ENCODE results near the gene KLHL1. TPM values are rescaled to one million over a fixed set of nuclear protein-coding genes. Genes with fewer than 3 reads are reported as not detected.

KLHL1 gene
- polyA plus RNA-seq, 1 of the 3 experiments (the other 2 are of a cell fraction), result not detected

DNA sequence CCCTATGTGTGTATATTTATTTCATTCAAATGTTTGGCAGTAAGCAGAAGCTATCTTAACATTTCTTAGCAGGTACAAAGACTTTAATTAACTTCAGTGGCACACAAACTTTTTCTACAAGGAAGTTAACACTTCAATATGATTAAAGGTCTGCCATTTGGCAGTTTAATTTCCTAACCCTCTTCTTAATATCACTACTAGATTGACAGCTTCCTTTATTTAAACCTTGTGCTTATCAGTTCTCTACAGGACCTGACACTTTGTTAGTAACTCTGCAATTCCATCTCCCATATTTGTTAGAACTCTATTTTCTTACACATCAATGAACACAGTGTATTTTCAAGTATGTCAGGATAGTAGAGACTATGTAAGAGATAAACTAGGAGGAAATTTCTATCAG lies 153.0 kb downstream of the KLHL1 start:
- no peak for TF ChIP-seq TAF1 (IDR thresholded peaks at IDR 0.05; ENCODE audit: borderline replicate concordance, low read depth, low read length)
- TF ChIP-seq, protein P1, sequence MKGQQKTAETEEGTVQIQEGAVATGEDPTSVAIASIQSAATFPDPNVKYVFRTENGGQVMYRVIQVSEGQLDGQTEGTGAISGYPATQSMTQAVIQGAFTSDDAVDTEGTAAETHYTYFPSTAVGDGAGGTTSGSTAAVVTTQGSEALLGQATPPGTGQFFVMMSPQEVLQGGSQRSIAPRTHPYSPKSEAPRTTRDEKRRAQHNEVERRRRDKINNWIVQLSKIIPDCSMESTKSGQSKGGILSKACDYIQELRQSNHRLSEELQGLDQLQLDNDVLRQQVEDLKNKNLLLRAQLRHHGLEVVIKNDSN (IDR thresholded peaks at IDR 0.05; ENCODE audit: borderline replicate concordance, low read depth), result no peak
- no peak for TF ChIP-seq RFX5 (IDR thresholded peaks at IDR 0.05; ENCODE audit: low read length)
- TF ChIP-seq FOXJ3 (CRISPR knock-in tag; IDR thresholded peaks at IDR 0.05), result no peak
- TF ChIP-seq, protein P2, sequence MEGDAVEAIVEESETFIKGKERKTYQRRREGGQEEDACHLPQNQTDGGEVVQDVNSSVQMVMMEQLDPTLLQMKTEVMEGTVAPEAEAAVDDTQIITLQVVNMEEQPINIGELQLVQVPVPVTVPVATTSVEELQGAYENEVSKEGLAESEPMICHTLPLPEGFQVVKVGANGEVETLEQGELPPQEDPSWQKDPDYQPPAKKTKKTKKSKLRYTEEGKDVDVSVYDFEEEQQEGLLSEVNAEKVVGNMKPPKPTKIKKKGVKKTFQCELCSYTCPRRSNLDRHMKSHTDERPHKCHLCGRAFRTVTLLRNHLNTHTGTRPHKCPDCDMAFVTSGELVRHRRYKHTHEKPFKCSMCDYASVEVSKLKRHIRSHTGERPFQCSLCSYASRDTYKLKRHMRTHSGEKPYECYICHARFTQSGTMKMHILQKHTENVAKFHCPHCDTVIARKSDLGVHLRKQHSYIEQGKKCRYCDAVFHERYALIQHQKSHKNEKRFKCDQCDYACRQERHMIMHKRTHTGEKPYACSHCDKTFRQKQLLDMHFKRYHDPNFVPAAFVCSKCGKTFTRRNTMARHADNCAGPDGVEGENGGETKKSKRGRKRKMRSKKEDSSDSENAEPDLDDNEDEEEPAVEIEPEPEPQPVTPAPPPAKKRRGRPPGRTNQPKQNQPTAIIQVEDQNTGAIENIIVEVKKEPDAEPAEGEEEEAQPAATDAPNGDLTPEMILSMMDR (IDR thresholded peaks at IDR 0.05), result no peak
- no peak for TF ChIP-seq TCF12 (IDR thresholded peaks at IDR 0.05)
- no peak for TF ChIP-seq RXRA (IDR thresholded peaks at IDR 0.05; ENCODE audit: borderline replicate concordance, low read depth)
- TF ChIP-seq, protein P3, sequence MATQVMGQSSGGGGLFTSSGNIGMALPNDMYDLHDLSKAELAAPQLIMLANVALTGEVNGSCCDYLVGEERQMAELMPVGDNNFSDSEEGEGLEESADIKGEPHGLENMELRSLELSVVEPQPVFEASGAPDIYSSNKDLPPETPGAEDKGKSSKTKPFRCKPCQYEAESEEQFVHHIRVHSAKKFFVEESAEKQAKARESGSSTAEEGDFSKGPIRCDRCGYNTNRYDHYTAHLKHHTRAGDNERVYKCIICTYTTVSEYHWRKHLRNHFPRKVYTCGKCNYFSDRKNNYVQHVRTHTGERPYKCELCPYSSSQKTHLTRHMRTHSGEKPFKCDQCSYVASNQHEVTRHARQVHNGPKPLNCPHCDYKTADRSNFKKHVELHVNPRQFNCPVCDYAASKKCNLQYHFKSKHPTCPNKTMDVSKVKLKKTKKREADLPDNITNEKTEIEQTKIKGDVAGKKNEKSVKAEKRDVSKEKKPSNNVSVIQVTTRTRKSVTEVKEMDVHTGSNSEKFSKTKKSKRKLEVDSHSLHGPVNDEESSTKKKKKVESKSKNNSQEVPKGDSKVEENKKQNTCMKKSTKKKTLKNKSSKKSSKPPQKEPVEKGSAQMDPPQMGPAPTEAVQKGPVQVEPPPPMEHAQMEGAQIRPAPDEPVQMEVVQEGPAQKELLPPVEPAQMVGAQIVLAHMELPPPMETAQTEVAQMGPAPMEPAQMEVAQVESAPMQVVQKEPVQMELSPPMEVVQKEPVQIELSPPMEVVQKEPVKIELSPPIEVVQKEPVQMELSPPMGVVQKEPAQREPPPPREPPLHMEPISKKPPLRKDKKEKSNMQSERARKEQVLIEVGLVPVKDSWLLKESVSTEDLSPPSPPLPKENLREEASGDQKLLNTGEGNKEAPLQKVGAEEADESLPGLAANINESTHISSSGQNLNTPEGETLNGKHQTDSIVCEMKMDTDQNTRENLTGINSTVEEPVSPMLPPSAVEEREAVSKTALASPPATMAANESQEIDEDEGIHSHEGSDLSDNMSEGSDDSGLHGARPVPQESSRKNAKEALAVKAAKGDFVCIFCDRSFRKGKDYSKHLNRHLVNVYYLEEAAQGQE (IDR thresholded peaks at IDR 0.05; ENCODE audit: low read depth, low read length), result no peak
- no peak for TF ChIP-seq TEAD4 (IDR thresholded peaks at IDR 0.05; ENCODE audit: borderline replicate concordance, insufficient read depth)
- no peak for TF ChIP-seq YY1 (IDR thresholded peaks at IDR 0.05; ENCODE audit: low read depth)
- TF ChIP-seq, protein P4, sequence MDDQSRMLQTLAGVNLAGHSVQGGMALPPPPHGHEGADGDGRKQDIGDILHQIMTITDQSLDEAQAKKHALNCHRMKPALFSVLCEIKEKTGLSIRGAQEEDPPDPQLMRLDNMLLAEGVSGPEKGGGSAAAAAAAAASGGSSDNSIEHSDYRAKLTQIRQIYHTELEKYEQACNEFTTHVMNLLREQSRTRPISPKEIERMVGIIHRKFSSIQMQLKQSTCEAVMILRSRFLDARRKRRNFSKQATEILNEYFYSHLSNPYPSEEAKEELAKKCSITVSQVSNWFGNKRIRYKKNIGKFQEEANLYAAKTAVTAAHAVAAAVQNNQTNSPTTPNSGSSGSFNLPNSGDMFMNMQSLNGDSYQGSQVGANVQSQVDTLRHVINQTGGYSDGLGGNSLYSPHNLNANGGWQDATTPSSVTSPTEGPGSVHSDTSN (IDR thresholded peaks at IDR 0.05), result no peak
- no peak for TF ChIP-seq CHD2 (IDR thresholded peaks at IDR 0.05; ENCODE audit: low read length, partially characterized antibody)
- no peak for TF ChIP-seq SMC3 (IDR thresholded peaks at IDR 0.05; ENCODE audit: low read depth, low read length)
- TF ChIP-seq GATA2 (CRISPR knock-in tag; IDR thresholded peaks at IDR 0.05), result no peak
- DNase-seq, result no peak
- CTCF ChIA-PET, result interaction anchor here (0.7 to 0.8 kb wide), 2 partner anchors 9 to 20 kb away, joined by 3 read pairs; no protein-coding TSS in a partner anchor

More for the DNA sequence above, 153.0 kb downstream of the KLHL1 start:
- POLR2A ChIA-PET, result no interaction called here
- H2AFZ ChIP-seq (ENCODE audit: low read depth), result no peak overlapping the region
- no peaks in the 10 kb centered on the region for H3K79me2 ChIP-seq (ENCODE audit: insufficient read depth)
- H3K4me2 ChIP-seq, result no peak overlapping the region
- no peak overlapping the region for H3K4me3 ChIP-seq (ENCODE audit: low read depth in 2 of 2, low read length in 1 of 2)
- H3F3A ChIP-seq (replicated peaks; ENCODE audit: insufficient read depth), result no peaks in the 10 kb centered on the region
- no peaks in the 10 kb centered on the region; a peak in 1 of 4 replicates for H3K4me1 ChIP-seq (ENCODE audit: control insufficient read depth in 1 of 2, insufficient read depth in 2 of 2, low read depth in 1 of 2, low read length in 1 of 2)
- no peaks in the 10 kb centered on the region for H3K27me3 ChIP-seq (ENCODE audit: insufficient read depth)
- H3K9ac ChIP-seq, result no peak overlapping the region
- no peaks in the 10 kb centered on the region for H3K36me3 ChIP-seq (replicated peaks in 1 of 2; ENCODE audit: control insufficient read depth in 1 of 2, insufficient read depth in 2 of 2, low read length in 1 of 2)
- H4K20me1 ChIP-seq (ENCODE audit: insufficient read depth), result no peaks in the 10 kb centered on the region
- H3K9me3 ChIP-seq, result no peaks in the 10 kb centered on the region
- no peaks in the 10 kb centered on the region for H3K9me2 ChIP-seq
- H3K27ac ChIP-seq (ENCODE audit: low read depth in 2 of 2, low read length in 1 of 2), result no peak overlapping the region
